Sigmoid colon (tissue), 4 donors: ENCODE results near the gene EGFLAM.

Source experiments
- EP300 ChIP-seq, 4 donors: sonication (generic); formaldehyde crosslinking; IDR thresholded peaks; one replicate each; pipeline ENCODE4 v1.6.1; 2017; ENCODE audit warnings: antibody characterized with exemption in 4 of 4
- POLR2A ChIP-seq, 2 donors: fragments of 450-650 bp; IDR thresholded peaks; one replicate each; pipeline ENCODE4 v1.6.1; 2016; ENCODE audit warnings: antibody characterized with exemption in 2 of 2, mild to moderate bottlenecking in 2 of 2, moderate library complexity in 2 of 2
- POLR2AphosphoS5 ChIP-seq, 4 donors: sonication (generic); formaldehyde crosslinking; IDR thresholded peaks; one replicate each; pipeline ENCODE4 v1.6.1; 2017; ENCODE audit warnings: antibody characterized with exemption in 4 of 4
- TF ChIP-seq, protein P1 (sequence below), 4 experiments: fragments of 450-650 bp in 3 of 4; fragments of 200-600 bp in 1 of 4; IDR thresholded peaks; one replicate each; pipeline ENCODE4 v1.5.1; 2016 to 2019; ENCODE audit warnings: antibody characterized with exemption in 4 of 4, mild to moderate bottlenecking in 3 of 4, moderate library complexity in 2 of 4

DNA sequence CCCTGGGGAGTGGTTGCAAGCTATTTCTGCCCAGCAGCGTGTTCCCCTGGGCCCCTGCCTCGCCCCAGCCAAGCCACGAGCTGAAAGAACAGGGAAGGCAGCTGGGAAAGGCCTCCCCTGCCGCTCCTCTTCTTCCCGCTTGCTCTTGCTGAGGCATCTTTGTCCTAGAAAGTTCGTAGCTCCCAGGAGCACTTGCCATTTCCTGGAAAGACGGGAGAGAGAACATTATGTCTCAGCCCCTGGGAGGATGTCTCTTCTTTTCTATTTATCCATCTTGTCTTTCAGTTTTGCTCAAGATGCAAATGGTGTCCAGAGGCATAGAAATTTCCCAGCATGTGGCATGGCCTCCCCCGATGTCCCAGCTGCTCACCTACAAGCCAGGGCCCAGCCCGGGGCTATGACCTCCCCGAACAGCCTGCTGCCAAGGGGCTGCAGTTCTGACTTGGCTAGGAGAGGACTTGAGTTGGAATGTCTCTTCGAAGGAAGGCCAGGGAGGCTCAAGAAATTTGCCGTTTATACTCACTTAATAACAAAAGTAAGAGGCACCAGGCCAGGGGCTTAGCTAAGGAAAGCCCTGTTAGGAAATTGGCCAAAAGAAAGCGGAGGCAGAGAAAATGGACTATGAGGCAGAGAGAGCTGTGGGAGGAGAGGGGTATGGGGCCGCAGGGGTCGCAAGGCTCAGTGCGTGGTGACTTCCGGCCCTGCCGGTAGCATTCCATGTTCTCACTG is 210.8 kb downstream of the EGFLAM start:
- TF ChIP-seq POLR2A (IDR thresholded peaks at IDR 0.05): no peak
- TF ChIP-seq, protein P1, sequence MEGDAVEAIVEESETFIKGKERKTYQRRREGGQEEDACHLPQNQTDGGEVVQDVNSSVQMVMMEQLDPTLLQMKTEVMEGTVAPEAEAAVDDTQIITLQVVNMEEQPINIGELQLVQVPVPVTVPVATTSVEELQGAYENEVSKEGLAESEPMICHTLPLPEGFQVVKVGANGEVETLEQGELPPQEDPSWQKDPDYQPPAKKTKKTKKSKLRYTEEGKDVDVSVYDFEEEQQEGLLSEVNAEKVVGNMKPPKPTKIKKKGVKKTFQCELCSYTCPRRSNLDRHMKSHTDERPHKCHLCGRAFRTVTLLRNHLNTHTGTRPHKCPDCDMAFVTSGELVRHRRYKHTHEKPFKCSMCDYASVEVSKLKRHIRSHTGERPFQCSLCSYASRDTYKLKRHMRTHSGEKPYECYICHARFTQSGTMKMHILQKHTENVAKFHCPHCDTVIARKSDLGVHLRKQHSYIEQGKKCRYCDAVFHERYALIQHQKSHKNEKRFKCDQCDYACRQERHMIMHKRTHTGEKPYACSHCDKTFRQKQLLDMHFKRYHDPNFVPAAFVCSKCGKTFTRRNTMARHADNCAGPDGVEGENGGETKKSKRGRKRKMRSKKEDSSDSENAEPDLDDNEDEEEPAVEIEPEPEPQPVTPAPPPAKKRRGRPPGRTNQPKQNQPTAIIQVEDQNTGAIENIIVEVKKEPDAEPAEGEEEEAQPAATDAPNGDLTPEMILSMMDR (IDR thresholded peaks at IDR 0.05): no peak
- peak; percentile 11 to 74 (median 44) for TF ChIP-seq EP300 (IDR thresholded peaks at IDR 0.05)
- TF ChIP-seq POLR2AphosphoS5 (IDR thresholded peaks at IDR 0.05): peak; percentile 57 to 71 (median 66)
